ENCODE results near the gene PER1. TPM values are rescaled to one million over a fixed set of nuclear protein-coding genes. Genes with fewer than 3 reads are reported as not detected.

Gene PER1
- total and polyA plus RNA-seq, 2 of the 13 experiments (the other 11 are each of a cell fraction or from before 2014, with no cell fraction given) = 2.6 to 3.6 TPM

GRCh38 chr17:8185582-8186445 lies 33.6 kb upstream of the PER1 start (continued):
- 0 out of 2 replicates have a peak, but pooled peaks have one; percentile 20 for TF ChIP-seq NKX3-1 (CRISPR knock-in tag; IDR thresholded peaks at IDR 0.05)
- no peak for TF ChIP-seq ZFYVE20 (CRISPR knock-in tag; IDR thresholded peaks at IDR 0.05; ENCODE audit: borderline replicate concordance, low read depth)
- TF ChIP-seq FOXK2 (IDR thresholded peaks at IDR 0.05) = no peak
- no peak for TF ChIP-seq ZNF790 (CRISPR knock-in tag; IDR thresholded peaks at IDR 0.05; ENCODE audit: borderline replicate concordance)
- no peak for TF ChIP-seq ZNF562 (CRISPR knock-in tag; IDR thresholded peaks at IDR 0.05; ENCODE audit: borderline replicate concordance)
- TF ChIP-seq FIP1L1 (IDR thresholded peaks at IDR 0.05; ENCODE audit: borderline replicate concordance, insufficient read depth, low read depth, low read length) = no peak
- no peak for TF ChIP-seq EHMT2 (IDR thresholded peaks at IDR 0.05; ENCODE audit: borderline replicate concordance, low read depth, low read length)
- TF ChIP-seq ZNF598 (CRISPR knock-in tag; IDR thresholded peaks at IDR 0.05; ENCODE audit: borderline replicate concordance) = no peak; the same call in 1 of the 2 replicates
- no peak for TF ChIP-seq KDM5B (CRISPR knock-in tag; IDR thresholded peaks at IDR 0.05; ENCODE audit: borderline replicate concordance)
- TF ChIP-seq HNRNPL (IDR thresholded peaks at IDR 0.05; ENCODE audit: low read depth, low read length) = peak; percentile 98
- peak; percentile 49; the same call in 1 of the 2 replicates for TF ChIP-seq UBTF (CRISPR knock-in tag; IDR thresholded peaks at IDR 0.05)
- 0 out of 2 replicates have a peak, but pooled peaks have one; percentile 10 for TF ChIP-seq ZMAT3 (CRISPR knock-in tag; conservative IDR thresholded peaks at IDR 0.05)
- TF ChIP-seq, protein P1, sequence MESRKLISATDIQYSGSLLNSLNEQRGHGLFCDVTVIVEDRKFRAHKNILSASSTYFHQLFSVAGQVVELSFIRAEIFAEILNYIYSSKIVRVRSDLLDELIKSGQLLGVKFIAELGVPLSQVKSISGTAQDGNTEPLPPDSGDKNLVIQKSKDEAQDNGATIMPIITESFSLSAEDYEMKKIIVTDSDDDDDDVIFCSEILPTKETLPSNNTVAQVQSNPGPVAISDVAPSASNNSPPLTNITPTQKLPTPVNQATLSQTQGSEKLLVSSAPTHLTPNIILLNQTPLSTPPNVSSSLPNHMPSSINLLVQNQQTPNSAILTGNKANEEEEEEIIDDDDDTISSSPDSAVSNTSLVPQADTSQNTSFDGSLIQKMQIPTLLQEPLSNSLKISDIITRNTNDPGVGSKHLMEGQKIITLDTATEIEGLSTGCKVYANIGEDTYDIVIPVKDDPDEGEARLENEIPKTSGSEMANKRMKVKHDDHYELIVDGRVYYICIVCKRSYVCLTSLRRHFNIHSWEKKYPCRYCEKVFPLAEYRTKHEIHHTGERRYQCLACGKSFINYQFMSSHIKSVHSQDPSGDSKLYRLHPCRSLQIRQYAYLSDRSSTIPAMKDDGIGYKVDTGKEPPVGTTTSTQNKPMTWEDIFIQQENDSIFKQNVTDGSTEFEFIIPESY (CRISPR knock-in tag; IDR thresholded peaks at IDR 0.05) = peak; percentile 54
- no peak for TF ChIP-seq NAIF1 (CRISPR knock-in tag; IDR thresholded peaks at IDR 0.05; ENCODE audit: borderline replicate concordance)
- TF ChIP-seq ZNF616 (CRISPR knock-in tag; IDR thresholded peaks at IDR 0.05; ENCODE audit: low read depth) = no peak
- TF ChIP-seq PHB2 (IDR thresholded peaks at IDR 0.05; ENCODE audit: partially characterized antibody) = no peak
- no peak; the same call in none of the 2 replicates for TF ChIP-seq ZFX (CRISPR knock-in tag; IDR thresholded peaks at IDR 0.05; ENCODE audit: low read depth)
- no peak for TF ChIP-seq HHEX (CRISPR knock-in tag; IDR thresholded peaks at IDR 0.05)
- TF ChIP-seq BHLHE40 (IDR thresholded peaks at IDR 0.05; ENCODE audit: low read length) = no peak
- TF ChIP-seq ZNF326 (CRISPR knock-in tag; IDR thresholded peaks at IDR 0.05; ENCODE audit: borderline replicate concordance) = no peak
- no peak for TF ChIP-seq ZNF850 (CRISPR knock-in tag; conservative IDR thresholded peaks at IDR 0.05)
- TF ChIP-seq, protein P2, sequence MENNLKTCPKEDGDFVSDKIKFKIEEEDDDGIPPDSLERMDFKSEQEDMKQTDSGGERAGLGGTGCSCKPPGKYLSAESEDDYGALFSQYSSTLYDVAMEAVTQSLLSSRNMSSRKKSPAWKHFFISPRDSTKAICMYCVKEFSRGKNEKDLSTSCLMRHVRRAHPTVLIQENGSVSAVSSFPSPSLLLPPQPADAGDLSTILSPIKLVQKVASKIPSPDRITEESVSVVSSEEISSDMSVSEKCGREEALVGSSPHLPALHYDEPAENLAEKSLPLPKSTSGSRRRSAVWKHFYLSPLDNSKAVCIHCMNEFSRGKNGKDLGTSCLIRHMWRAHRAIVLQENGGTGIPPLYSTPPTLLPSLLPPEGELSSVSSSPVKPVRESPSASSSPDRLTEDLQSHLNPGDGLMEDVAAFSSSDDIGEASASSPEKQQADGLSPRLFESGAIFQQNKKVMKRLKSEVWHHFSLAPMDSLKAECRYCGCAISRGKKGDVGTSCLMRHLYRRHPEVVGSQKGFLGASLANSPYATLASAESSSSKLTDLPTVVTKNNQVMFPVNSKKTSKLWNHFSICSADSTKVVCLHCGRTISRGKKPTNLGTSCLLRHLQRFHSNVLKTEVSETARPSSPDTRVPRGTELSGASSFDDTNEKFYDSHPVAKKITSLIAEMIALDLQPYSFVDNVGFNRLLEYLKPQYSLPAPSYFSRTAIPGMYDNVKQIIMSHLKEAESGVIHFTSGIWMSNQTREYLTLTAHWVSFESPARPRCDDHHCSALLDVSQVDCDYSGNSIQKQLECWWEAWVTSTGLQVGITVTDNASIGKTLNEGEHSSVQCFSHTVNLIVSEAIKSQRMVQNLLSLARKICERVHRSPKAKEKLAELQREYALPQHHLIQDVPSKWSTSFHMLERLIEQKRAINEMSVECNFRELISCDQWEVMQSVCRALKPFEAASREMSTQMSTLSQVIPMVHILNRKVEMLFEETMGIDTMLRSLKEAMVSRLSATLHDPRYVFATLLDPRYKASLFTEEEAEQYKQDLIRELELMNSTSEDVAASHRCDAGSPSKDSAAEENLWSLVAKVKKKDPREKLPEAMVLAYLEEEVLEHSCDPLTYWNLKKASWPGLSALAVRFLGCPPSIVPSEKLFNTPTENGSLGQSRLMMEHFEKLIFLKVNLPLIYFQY (CRISPR knock-in tag; IDR thresholded peaks at IDR 0.05; ENCODE audit: borderline replicate concordance) = no peak; the same call in 1 of the 2 replicates

Data from HepG2 (cell line).